GM04503 (cell line): ENCODE data around the gene WBP1.
"Not testable (repeated sequence)": the region's sequence is repeated elsewhere in the genome, so short reads cannot be mapped to it uniquely, and the experiment has no call there.

Experiments
- DNase-seq: peaks from one replicate; pipeline ENCODE4 v3.0.0-alpha.2; 2012; ENCODE audit warnings: low read depth

Gene WBP1

GRCh38 chr2:74458132-74458937 lies at the start of gene WBP1:
Gene WBP1, plus strand, starts transcription at chr2:74458438. Its CDS starts 165 bp downstream, at chr2:74458603.
- DNase-seq = peak; percentile 100

- DNase-seq = no peak
Measured at GRCh38 chr2:74413001-74413698, 45.1 kb upstream of the WBP1 start.

DNA sequence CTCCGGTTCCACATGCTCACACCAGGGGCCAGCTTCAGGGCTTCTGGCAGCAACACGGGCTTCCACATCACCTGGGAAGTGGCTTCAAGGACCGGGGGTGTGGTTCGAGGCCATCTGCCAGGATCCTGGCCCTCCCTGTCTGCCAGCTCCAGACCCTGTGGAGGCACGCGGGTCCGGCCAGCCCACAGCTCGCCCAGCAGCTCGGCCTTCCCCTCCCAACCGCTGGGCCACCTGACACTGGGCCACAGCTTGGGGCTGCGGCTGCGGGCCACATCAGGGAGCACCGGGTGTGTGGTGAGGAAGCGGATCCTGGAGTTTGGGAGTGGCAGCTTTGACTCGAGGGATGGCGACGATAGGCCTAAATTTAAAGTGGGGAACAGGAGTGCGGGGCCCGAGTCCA lies 43.8 kb upstream of the WBP1 start:
- no peak for DNase-seq

DNA sequence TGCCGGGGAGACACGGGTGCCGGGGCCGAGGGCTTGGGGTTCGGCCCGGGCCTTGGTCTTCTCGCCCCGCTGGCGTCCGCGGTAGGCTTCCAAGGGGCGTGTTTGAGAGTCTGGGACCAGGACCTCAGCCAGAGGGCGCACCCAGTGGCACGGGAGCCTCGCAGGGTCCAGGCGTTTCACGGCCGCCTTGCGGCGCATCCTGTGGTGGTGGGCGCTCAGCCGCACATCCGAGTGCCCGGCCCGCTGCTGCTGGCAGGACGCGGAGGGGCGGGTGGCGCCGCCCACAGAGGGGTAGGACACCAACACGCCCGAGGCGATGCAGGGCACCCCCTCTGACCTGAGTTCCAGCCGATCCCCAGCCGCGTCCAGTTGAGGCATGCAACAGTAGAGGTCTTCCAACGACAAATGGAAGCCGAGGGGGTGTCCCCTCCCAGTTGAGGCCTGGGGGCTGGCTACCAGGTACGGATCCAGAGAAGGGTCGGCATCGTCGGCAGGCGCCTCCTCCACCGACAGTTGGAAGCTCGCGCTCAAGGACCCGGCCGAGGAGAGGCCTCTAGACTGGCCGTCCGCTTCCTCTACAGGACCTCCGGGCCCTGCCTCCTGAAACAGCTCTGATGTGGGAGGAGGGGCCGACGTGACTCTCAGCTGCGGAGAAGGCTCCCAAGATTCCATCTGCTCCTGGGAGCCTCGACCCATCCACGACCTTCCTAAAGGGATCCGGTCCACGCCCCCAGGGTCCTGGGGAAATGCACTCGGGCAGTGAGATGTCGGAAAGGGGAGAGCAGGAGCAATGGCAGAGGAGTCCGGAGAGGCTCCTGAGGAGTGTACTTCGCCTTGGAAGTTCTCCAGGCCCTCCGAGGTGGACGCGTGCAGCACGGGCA lies 43.1 kb upstream of the WBP1 start:
- DNase-seq = no peak

GRCh38 chr2:74415762-74416395 lies 42.4 kb upstream of the WBP1 start:
- no peak for DNase-seq

DNA sequence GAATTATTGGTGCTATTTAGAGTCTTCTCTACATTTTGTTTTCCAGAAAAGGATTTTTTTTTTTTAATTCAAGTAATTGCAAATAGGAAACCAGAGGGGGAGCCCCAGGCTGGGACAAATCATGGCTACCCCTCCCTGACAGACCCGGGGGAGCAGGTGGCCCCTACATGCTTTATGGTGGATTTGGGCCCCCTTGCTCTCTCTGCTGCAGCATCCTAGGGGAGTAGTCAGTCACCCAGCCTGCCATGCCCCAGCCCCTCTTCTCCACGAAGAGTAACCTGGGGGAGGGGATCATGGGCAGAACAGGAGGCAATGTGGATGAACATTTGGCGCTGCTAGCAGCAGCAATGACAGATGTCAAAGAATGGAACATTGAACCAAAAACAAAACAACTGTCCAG lies 41.5 kb upstream of the WBP1 start:
- no peak for DNase-seq

GRCh38 chr2:74417197-74417596 lies 41.0 kb upstream of the WBP1 start:
- DNase-seq = no peak

- DNase-seq = no peak
Measured at GRCh38 chr2:74417763-74418162, 40.5 kb upstream of the WBP1 start.

DNA sequence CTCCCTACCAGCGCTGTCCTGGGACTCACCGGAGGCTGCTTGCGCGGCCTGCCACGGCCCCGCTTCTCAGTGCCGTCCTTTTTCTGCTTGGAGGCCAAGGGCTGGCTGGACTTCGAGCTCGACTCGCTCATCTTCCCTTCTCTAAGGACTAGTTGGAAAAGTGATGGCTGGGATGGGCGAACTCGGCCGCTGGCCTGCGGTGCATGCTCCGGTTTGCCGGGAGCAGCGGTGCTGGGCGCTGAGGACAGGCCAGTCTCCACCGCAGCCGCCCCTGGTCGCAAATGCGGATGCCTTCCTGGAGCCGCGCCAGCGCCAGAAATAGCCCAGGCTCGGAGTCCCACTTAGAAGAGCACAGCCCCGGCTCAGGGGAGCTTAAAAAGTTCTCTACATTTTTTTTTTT lies 39.9 kb upstream of the WBP1 start:
- DNase-seq = no peak

DNA sequence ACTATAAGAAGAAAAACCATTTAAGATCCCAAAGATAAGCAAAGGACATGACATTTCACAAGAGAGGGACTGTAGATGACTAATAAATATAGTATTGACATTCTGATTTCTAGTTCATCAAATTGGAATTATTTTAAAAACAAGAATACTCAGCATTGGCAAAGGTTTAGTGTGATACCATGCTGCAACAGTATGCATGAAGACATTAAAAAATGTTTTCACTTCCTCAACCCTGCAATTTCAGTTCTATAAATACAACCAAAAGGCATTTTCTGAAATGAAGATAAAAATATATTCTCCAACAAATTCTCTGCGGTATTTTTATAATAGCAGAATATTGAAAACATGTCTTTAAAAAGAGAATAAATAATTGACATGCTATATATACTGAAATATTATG lies 38.9 kb upstream of the WBP1 start:
- no peak for DNase-seq

- no peak for DNase-seq
Measured at GRCh38 chr2:74420006-74420405, 38.2 kb upstream of the WBP1 start.

DNA sequence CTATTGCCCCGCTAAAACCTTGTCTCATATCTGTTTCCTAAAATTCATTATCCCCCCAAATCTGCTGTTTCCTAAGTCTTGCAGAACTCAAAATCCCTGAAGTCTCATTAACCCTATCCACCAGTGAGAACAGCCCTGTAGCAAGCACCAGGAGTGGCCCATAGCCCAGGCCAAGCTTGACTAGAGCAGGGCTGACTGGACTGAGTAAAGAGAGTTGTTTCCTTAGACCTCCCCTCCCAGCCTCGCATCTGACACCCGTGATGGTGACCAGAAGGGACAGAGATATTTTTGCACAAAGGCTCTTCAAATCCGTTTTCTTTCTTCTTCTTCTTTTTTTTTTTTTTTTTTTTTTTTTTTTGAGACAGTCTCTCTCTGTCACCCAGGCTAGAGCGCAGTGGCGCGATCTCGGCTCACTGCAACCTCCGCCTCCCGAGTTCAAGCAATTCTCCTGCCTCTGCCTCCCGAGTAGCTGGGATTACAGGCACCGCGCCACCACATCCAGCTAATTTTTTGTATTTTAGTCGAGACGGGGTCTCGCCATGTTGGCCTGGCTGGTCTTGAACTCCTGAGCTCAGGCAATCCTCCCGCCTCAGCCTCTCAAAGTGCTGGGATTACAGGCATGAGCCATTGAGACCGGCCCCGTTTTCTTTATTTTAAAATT lies 37.7 kb upstream of the WBP1 start:
- not testable (repeated sequence) for DNase-seq

GRCh38 chr2:74421221-74421870 lies 36.9 kb upstream of the WBP1 start, which contains the start of the genes C2orf81 and WDR54:
Gene C2orf81, minus strand, starts transcription at chr2:74421619. Its CDS starts 59 bp downstream, at chr2:74421560.
Gene WDR54, plus strand, starts transcription at chr2:74421730. Its CDS starts 424 bp downstream, at chr2:74422154.
- DNase-seq = no peak

DNA sequence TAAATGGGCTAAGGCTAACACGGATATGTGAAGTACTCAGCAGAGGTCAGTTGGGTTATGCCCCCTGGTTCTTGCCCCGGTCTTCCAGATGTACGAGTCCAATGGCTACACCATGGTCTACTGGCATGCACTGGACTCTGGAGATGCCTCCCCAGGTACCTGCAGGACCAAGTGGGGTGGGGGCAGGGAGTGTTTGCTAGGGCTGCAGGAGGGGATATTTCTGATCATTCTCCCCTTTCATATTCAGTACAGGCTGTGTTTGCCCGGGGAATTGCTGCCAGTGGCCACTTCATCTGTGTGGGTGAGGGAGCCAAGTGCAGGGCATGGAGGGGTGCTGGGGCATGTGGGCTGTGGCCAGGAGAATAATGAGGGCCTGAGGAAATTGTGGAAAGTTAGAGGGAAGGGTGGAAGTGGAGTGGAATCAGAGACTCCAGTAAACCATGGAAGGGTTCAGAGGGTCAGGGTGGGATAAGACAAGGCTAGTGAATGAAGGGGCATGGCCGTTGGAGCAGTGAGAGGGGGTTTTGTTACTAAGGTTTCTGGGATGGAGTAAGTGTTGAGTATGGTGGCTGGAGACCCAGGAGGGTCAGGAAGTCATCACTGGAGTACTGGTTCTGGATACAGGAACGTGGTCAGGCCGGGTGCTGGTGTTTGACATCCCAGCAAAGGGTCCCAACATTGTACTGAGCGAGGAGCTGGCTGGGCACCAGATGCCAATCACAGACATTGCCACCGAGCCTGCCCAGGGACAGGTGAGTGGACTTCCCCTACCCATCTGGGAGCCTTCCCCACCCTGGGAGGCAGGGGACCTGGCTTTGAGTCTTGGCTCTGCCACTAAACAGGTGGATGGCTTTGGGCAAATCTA lies 34.8 kb upstream of the WBP1 start:
- no peak for DNase-seq

GRCh38 chr2:74424139-74424992 lies 33.9 kb upstream of the WBP1 start:
- DNase-seq = no peak

- DNase-seq = no peak
Measured at GRCh38 chr2:74424995-74425406, 33.2 kb upstream of the WBP1 start.

DNA sequence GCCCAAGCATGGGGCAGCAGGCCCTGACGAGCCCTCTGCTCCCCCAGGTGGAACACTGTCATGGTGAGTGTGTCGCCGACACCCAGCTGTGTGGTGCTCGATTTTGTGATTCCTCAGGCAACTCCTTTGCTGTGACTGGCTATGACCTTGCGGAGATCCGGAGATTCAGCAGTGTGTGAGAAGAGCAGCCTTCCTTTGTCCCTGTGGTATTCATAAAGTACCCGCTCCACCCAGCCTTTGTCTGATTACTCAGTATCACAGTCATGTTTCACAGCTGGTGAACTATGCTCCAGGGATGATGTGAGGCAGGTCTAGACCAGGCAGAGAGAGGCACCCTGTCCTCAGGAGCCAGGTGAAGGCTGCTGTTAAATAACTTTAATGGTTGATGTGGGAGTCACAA lies 32.7 kb upstream of the WBP1 start:
- no peak for DNase-seq

GRCh38 chr2:74426181-74426758 lies 32.0 kb upstream of the WBP1 start:
- DNase-seq = no peak
